GM18511 (cell line): Measurements from ENCODE around the gene LAMTOR4.

Experiments
- ATAC-seq: cut with Tn5 transposase; IDR thresholded peaks from one replicate; pipeline ENCODE4 v1.9.1; 2021; ENCODE audit warnings: mild to moderate bottlenecking, moderate library complexity; ENCODE audit not compliant: unreplicated experiment

LAMTOR4 gene

DNA sequence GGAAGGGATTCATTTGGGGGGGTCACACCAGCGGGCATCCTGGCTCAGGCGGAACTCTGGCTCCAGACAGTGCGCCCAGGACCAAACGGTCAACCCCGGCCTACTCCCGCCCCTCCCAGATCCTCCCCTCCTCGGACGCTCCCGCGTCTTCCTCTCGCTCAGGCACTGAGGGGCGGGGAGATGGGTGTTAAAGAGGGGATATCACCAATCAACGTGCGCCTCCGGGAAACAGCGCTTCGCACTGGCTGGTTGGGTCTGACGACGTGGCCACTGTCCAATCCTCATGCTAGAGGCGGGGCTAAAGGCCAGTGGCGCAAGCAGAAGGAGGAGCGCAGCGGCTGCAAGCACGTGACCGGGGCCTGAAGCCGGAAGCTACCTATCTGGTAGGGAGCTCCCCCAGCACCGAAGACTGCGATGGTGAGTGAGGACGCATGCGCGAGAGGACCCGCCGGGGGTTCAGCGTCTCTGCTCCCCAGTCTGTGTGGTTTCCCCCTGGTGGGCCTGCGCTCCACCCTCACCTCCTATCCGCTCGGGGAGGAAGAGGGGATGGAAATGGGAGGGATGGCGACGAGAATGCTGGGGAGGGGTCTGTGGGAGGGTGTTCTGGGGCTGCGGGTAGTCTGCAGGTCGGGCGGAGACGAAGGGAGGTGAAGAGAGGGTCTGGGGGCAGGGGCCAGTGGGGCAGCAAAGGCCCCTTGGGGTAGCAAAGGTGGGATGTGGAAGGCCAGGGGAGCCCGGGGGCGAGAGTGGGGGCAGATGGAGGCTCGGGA, at the start of gene LAMTOR4:
TSS of gene LAMTOR4 (plus strand) at position 360 of the 770 bp plus-strand sequence. CDS start at position 415, 55 bp downstream.
- ATAC-seq = peak; percentile 97

- no peak for ATAC-seq
These were observed 49.3 kb upstream of the LAMTOR4 start for GRCh38 chr7:100099452-100099851.

DNA sequence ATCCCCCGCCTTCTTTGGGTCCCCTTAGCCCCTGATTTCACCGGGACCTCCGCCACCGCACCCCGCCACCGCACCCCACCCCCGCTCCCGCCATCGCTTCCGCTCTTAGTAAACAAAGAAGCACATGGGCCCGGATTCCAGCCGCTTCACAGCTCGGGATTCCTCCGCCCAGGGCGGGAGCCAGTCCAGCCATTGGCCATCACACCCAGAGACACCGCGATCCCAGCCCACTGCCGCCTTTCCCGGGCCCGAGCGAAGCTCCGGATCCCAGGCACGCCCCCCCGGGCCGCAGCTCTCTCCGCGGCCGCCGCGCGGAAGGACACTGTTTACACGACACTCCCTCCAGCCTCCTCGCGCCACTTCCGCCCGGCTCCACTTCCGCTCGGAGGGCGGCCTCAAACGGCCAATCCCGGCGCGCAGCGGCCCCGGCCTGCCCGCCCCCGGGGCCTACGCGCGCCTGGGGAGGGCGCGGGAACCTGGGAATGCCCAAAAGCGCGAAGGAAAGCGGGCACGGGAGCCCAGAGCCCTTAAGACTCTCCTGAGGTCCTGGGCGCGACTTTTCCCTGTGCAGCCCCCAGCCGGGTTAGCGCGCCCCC, 48.2 kb upstream of the LAMTOR4 start:
- peak; percentile 78 for ATAC-seq

GRCh38 chr7:100101016-100101862, 47.5 kb upstream of the LAMTOR4 start, which contains the start of the genes AP4M1 and MCM7:
AP4M1 (plus strand) TSS chr7:100101643; CDS start chr7:100101715, 72 bp downstream.
MCM7 (minus strand) TSS chr7:100101397; CDS start chr7:100101294, 103 bp downstream.
- ATAC-seq = peak; percentile 89

DNA sequence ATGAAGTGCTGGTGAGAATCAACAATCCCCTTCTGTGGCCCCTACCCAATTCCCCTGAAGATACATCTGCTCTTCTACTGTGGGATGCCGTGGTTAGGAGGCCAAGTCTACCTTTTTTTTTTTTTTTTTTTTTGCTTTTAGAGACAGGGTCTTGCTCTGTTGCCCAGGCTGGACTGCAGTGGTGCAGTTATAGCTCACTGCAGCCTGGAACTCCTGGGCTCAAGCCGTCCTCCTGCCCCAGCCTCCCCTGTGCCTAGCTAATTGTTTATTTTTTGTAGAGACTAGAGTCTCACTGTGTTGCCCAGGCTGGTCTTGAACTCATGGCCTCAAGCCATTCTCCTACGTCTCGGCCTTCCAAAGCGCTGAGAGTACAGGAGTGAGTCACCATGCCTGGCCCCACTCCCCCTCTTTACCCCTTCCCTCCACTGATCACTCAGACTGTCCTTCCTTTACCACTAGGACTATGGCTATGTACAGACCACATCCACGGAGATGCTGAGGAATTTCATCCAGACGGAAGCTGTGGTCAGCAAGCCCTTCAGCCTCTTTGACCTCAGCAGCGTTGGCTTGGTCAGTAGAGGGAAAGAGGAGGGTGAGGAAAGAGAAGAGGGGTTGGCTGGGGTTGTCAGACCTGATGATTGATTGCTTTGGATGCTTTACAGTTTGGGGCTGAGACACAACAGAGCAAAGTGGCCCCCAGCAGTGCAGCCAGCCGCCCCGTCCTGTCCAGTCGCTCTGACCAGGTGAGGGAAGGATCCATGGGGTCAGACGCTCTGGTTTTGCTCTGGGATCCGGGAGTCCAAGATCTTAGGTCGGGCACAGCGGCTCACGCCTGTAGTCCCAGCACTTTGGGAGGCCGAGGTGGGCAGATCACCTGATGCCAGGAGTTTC, 45.5 kb upstream of the LAMTOR4 start:
- no peak for ATAC-seq

GRCh38 chr7:100105534-100105933, 43.2 kb upstream of the LAMTOR4 start:
- no peak for ATAC-seq

GRCh38 chr7:100106633-100107032, 42.1 kb upstream of the LAMTOR4 start:
- ATAC-seq = no peak

DNA sequence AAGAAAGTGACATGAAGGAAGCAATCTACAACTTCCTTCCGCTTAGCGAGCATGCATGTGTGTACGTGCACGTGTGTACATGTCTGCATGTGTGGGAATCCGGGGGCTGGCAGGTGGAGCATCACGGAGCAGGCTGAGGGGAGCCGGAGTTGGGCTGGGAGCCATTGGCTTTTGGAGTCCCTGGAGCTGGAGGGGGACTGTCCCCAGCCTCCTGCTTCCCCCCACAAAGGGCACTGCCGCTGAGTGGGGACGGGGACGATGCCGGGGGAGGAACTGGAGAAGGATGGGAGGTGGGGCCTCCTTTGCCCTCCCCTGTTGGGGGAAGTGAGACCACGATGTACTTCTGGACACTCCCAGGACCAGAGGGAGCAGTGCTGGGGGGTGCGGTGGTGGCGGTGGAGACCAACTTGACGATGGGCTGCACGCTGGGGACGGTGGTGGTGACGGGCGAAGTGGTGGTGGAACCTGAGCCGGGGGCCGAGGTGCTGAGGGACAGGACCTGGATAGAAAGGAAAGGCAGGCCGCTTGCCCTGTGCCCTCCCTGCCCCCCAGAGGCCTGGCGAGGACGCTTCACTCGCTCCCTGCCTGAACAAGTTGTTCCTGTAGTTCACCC, 41.5 kb upstream of the LAMTOR4 start:
- ATAC-seq = no peak

GRCh38 chr7:100107890-100108289, 40.8 kb upstream of the LAMTOR4 start:
- ATAC-seq = no peak

- ATAC-seq = no peak
These were observed 39.1 kb upstream of the LAMTOR4 start for GRCh38 chr7:100109521-100110163.

GRCh38 chr7:100111156-100111555, 37.6 kb upstream of the LAMTOR4 start:
- ATAC-seq = no peak

GRCh38 chr7:100111914-100112313, 36.8 kb upstream of the LAMTOR4 start:
- no peak for ATAC-seq

DNA sequence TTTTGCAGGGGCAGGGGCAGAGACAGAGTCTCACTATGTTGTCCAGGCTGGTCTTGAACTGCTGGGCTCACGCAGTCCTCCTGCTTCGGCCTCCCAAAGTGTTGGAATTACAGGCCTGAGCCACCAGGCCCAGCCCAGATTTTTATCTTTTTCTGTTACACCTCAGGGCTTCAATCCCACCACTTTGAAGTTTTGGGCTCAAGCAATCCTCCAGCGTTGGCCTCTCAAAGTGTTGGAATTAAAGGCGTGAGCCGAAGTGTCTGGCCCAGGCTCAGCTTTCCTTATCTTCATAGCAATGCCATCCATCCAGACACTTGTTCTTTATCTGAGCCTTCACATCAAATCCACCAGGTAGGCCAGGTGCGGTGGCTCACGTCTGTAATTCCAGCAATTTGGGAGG, 33.7 kb upstream of the LAMTOR4 start:
- no peak for ATAC-seq

DNA sequence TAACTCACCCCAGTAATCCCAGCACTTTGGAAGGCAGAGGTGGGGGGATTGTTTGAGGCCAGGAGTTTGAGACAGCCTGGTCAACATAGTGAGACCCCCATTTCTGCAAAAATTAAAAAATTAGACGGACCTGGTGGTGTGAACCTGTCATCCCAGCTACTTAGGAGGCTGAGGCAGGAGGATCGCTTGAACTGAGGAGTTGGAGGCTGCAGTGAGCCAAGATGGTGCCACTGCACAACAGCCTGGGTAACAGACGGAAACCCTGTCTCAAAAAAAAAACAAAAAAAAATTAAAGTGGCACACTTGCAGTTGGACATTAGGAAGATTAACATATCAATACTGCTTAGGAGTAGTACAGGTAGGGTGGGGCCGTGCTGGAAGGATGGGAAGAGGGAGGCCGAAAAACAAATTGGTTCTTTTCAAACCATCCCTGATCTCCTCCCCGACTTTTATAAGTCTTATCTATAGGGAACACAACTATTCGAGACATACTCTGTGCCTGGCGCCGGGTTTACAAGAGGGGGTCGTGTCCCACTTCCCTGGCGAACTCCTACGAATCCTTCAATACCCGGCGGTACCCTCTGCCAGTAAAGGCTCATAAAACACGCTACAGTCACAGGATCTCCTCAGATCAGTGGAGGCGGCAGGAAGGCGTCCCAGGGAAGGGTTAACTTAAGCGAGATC, 30.2 kb upstream of the LAMTOR4 start:
- no peak for ATAC-seq

- peak; percentile 86 for ATAC-seq
These were observed 29.4 kb upstream of the LAMTOR4 start, which contains the start of the genes CNPY4 and TAF6 for GRCh38 chr7:100119072-100119969. CNPY4 (plus strand) TSS chr7:100119634; CDS start chr7:100119745, 111 bp downstream. TAF6 (minus strand) TSS chr7:100119358; CDS start chr7:100114209, 5,149 bp downstream.

DNA sequence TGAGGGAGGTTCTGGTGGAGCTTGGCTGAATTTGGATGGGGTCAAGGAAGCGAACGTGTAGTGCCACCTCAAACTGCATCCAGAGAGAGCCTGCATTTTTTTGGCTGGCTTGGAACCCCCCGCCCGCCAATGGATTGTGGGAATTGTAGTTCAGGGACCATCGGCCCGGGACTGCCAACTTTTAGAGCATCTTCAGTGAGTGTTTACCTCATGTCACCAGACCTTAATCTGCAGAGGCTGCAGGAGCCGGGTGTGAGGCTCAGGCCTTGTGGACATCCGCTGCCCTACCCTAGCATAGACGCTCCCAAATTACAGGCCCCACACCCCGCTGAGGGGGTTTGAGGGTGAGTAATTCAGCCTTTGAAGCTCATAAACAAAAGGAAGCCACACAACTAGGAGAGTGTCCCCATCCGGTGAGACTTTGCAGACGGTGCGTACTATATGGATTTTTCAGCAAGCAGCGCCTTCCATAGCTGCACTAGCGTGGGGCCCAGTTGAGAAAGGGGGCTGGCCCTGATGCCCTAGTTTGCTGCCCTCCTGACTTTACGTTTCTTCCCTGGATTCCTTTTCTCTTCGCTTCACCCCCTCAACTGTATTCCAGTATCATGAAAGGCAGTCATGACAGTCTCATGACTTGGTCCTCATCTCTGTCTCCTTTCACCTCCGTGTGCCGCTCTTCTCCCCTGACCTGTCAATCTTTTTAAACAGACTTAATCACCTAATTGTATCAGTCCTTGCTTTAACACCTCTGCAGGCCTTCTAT, 28.6 kb upstream of the LAMTOR4 start:
- ATAC-seq = peak; percentile 28

GRCh38 chr7:100120733-100121036, 28.0 kb upstream of the LAMTOR4 start:
- no peak for ATAC-seq
